ENCODE results near the gene SLC38A1.

The SLC38A1 gene

DNA sequence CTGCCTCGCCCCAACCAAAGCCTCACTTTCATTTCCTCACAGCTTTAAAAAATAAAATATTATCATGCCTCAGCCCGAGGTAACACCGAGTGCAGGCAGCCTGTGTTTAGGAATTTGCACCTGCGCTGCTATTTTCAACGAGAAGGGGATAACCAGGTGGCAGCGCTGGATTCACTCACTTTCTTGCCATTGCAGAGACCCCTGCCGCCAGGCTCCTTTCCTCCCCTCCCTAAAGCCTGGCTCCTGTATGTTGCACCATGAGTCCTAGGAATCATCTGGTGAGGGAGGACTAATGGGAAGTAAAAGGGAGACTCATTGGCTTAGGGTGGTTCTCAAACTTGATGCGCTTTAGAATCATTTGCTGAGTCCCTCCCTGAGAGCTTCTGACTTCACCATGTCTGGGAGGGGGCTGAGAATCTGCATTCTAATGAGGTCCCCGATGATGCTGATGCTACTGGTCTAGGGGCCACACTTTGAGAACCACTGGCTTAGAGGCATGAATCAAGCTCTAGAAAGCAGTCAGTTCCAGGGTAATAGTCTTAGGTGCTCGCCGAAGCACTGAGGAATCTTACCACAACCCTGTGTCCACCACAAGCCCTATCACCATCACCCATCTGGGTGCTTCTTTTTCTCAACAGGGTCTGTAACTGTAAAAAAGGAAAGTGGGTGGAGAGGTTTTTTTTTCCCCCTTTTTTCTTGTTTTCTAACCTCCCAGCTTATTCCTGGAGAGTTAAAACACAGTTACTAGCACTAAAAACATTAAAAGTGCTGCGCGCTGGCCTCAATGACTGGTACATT is 83.8 kb downstream of the SLC38A1 start:
- ATAC-seq (ENCODE audit: insufficient read depth, low read depth) (no peak), DNase-seq (no peak)
- no peaks in the 10 kb centered on the region for H3K27me3 ChIP-seq (ENCODE audit: insufficient read depth, low read length, poor library complexity)
- no peaks in the 10 kb centered on the region for H3K36me3 ChIP-seq (ENCODE audit: insufficient read depth, low read length)
- H3K27ac ChIP-seq (ENCODE audit: low read length), result no peak overlapping the region
- H3K4me2 ChIP-seq (ENCODE audit: insufficient read depth, low read length), result no peak overlapping the region
- H3K9ac ChIP-seq (ENCODE audit: low read depth, low read length), result no peak overlapping the region
- no peak overlapping the region for H3K4me3 ChIP-seq (ENCODE audit: low read depth in 1 of 2, low read length in 2 of 2)
- H3K9me3 ChIP-seq (ENCODE audit: insufficient read depth, low read length, severe bottlenecking), result no peaks in the 10 kb centered on the region
- no peak overlapping the region for H2AFZ ChIP-seq (ENCODE audit: low read depth, low read length)
- H3K79me2 ChIP-seq (ENCODE audit: insufficient read depth, low read length), result no peaks in the 10 kb centered on the region
- H3K4me1 ChIP-seq (ENCODE audit: insufficient read depth, low read length), result no peaks in the 10 kb centered on the region
- TF ChIP-seq, protein P1, sequence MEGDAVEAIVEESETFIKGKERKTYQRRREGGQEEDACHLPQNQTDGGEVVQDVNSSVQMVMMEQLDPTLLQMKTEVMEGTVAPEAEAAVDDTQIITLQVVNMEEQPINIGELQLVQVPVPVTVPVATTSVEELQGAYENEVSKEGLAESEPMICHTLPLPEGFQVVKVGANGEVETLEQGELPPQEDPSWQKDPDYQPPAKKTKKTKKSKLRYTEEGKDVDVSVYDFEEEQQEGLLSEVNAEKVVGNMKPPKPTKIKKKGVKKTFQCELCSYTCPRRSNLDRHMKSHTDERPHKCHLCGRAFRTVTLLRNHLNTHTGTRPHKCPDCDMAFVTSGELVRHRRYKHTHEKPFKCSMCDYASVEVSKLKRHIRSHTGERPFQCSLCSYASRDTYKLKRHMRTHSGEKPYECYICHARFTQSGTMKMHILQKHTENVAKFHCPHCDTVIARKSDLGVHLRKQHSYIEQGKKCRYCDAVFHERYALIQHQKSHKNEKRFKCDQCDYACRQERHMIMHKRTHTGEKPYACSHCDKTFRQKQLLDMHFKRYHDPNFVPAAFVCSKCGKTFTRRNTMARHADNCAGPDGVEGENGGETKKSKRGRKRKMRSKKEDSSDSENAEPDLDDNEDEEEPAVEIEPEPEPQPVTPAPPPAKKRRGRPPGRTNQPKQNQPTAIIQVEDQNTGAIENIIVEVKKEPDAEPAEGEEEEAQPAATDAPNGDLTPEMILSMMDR (IDR thresholded peaks at IDR 0.05; ENCODE audit: borderline replicate concordance, extremely low read depth, low read length, poor library complexity, severe bottlenecking), result no peak
- no peak for TF ChIP-seq EZH2 (IDR thresholded peaks at IDR 0.05; ENCODE audit: borderline replicate concordance, low read depth, low read length, severe bottlenecking)
- H4K20me1 ChIP-seq (ENCODE audit: insufficient read depth, low read length), result no peaks in the 10 kb centered on the region

- H3K4me2 ChIP-seq (ENCODE audit: insufficient read depth, low read length), result no peak overlapping the region
- no peaks in the 10 kb centered on the region for H3K9me3 ChIP-seq (ENCODE audit: insufficient read depth, low read length, severe bottlenecking)
- H3K27me3 ChIP-seq (ENCODE audit: insufficient read depth, low read length, poor library complexity), result no peaks in the 10 kb centered on the region
- H2AFZ ChIP-seq (ENCODE audit: low read depth, low read length), result no peak overlapping the region
- H3K9ac ChIP-seq (ENCODE audit: low read depth, low read length), result no peak overlapping the region
- H3K27ac ChIP-seq (ENCODE audit: low read length), result no peak overlapping the region
- H3K79me2 ChIP-seq (ENCODE audit: insufficient read depth, low read length), result no peaks in the 10 kb centered on the region
- H3K4me3 ChIP-seq (ENCODE audit: low read depth in 1 of 2, low read length in 2 of 2), result no peak overlapping the region
- no peaks in the 10 kb centered on the region for H4K20me1 ChIP-seq (ENCODE audit: insufficient read depth, low read length)
- ATAC-seq (ENCODE audit: insufficient read depth, low read depth) (no peak), DNase-seq (no peak)
- TF ChIP-seq EZH2 (IDR thresholded peaks at IDR 0.05; ENCODE audit: borderline replicate concordance, low read depth, low read length, severe bottlenecking), result no peak
- TF ChIP-seq, protein P1 (IDR thresholded peaks at IDR 0.05; ENCODE audit: borderline replicate concordance, extremely low read depth, low read length, poor library complexity, severe bottlenecking), result no peak
- peaks cover 5% of the 10 kb centered on the region for H3K4me1 ChIP-seq (ENCODE audit: insufficient read depth, low read length)
- no peaks in the 10 kb centered on the region for H3K36me3 ChIP-seq (ENCODE audit: insufficient read depth, low read length)
Observed at GRCh38 chr12:46183112-46183511, 85.7 kb downstream of the SLC38A1 start.

DNA sequence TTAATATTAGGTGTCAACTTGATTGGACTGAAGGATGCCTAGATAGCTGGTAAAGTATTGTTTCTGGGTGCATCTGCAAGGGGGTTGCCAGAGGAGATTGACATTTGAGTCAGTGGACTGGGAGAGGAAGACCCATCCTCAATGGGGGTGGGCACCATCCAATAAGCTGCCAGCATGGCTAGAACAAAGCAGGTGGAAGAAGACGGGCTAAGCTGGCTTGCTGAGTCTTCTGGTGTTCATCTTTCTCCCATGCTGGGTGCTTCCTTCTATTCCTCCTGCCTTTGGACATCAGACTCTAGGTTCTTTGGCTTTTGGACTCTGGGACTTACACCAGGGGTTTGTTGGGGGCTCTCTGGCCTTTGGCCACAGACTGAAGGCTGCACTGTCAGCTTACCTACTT is 87.4 kb downstream of the SLC38A1 start:
- no peak overlapping the region for H3K4me2 ChIP-seq (ENCODE audit: insufficient read depth, low read length)
- no peak overlapping the region for H2AFZ ChIP-seq (ENCODE audit: low read depth, low read length)
- no peaks in the 10 kb centered on the region for H4K20me1 ChIP-seq (ENCODE audit: insufficient read depth, low read length)
- H3K4me1 ChIP-seq (ENCODE audit: insufficient read depth, low read length), result peaks cover 16% of the 10 kb centered on the region
- H3K27ac ChIP-seq (ENCODE audit: low read length), result no peak overlapping the region
- H3K9me3 ChIP-seq (ENCODE audit: insufficient read depth, low read length, severe bottlenecking), result no peaks in the 10 kb centered on the region
- no peaks in the 10 kb centered on the region for H3K36me3 ChIP-seq (ENCODE audit: insufficient read depth, low read length)
- H3K4me3 ChIP-seq (ENCODE audit: low read depth in 1 of 2, low read length in 2 of 2), result no peak overlapping the region
- no peaks in the 10 kb centered on the region for H3K79me2 ChIP-seq (ENCODE audit: insufficient read depth, low read length)
- DNase-seq (no peak), ATAC-seq (ENCODE audit: insufficient read depth, low read depth) (no peak)
- no peak overlapping the region for H3K9ac ChIP-seq (ENCODE audit: low read depth, low read length)
- H3K27me3 ChIP-seq (ENCODE audit: insufficient read depth, low read length, poor library complexity), result no peaks in the 10 kb centered on the region
- TF ChIP-seq, protein P1 (IDR thresholded peaks at IDR 0.05; ENCODE audit: borderline replicate concordance, extremely low read depth, low read length, poor library complexity, severe bottlenecking), result no peak
- TF ChIP-seq EZH2 (IDR thresholded peaks at IDR 0.05; ENCODE audit: borderline replicate concordance, low read depth, low read length, severe bottlenecking), result no peak
